ENCODE measurements around the gene ERBB4.
"Not testable (repeated sequence)": the region's sequence is repeated elsewhere in the genome, so short reads cannot be mapped to it uniquely, and the experiment has no call there.

The ERBB4 gene

GRCh38 chr2:212284166-212284565 is 254.4 kb downstream of the ERBB4 start:
- DNase-seq = no peak

DNA sequence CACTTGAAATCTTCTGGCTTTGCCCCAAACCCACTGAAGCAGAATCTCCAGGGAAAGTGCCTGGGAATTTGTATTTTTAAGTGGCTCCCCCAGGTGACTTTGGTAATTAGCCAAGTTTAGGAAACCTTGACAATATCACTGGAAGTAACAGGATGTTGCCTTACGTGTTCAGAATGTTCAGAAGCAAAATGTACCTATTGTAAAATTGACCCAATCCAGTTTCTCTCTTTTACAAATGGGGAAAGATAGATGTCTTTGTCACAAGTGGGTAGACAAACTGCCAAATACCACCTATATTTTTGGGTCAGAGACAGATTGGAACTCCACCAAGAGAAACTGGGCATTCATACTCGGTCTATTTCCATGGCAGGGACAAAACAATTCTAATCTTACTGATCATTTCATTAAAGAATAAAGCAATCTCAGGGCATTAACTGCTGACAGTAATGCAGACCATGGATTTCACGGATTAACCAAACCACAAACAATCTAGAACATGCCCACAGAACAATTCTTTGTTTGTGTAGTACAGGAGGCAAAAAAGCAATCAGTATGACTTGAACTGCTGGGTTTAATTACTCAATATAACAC is 255.8 kb downstream of the ERBB4 start:
- DNase-seq = no peak

DNA sequence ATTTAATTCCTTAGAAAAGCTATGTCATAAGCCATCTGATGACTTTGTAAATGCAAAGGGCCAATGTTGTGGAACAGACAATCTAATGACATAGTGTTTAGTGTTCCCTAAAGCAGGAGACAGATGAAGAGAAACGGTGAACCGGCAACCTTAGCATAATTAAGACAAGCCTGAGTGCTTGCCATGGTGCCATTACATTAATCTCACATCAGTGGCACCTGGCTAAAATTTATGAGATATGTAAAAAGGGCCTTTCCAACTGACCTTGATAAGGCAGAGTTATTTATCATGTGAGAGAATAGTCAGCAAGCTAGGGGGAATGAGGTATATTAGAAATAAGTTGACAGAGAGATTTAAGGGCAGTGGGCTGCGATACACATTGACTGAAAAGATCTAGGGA is 261.8 kb downstream of the ERBB4 start:
- no peak for DNase-seq

GRCh38 chr2:212274215-212274614 is 264.4 kb downstream of the ERBB4 start:
- DNase-seq = no peak

DNA sequence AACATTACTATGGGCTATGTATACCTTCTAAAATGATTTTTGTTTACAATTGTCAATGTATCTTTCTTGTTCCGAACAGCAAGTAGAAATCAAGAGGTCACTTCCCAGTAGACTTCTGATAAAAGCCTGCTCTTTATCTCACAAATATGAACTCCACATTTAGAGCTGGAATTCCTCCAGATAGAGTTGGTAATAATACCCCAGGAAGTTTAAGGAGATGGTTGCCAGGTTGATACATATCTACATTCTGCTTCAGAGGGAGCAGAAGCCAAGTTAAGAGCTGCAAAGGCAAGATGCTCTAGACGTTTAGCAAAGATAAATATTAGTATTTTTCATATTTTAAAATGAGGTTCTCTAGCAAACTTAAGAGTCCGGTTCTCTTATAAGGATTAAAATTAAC is 267.0 kb downstream of the ERBB4 start:
- DNase-seq = no peak

DNA sequence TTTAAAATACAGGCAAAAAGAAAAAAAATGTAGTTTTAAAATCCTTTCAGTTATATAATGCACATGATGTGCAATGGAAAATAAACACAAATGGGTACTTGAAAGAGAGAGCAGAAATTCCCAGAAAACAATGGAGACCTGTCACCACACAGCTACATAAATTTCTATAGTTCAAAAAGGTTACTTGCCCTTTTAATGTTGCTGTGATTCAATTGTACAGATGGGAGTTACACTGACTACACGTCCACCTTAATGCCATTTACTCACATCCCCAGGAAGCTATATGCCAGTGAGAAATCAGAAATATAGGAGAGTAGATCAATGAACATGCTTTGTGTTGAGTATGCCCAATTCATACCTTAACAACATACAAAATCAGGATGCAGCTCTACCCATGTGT is 269.6 kb downstream of the ERBB4 start:
- no peak for DNase-seq

DNA sequence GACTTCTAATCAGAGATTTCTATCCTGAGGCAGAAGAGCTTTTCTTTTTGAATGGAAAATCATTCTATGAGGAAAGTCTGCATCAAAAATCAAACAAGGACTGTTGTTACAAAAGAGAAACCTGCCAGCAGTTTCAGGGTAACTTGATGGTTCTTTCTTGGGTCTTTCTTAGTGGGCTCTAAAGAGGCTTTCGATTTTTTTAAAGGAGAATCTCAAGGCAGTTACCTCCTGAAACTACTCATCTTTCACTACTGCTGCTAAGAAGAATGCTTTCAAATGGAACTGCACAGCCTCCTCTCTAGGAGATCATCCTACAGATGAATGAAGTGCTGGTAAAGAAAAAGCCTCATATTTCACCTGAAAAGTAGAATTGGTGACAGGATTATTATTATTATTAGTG is 272.3 kb downstream of the ERBB4 start:
- no peak for DNase-seq

DNA sequence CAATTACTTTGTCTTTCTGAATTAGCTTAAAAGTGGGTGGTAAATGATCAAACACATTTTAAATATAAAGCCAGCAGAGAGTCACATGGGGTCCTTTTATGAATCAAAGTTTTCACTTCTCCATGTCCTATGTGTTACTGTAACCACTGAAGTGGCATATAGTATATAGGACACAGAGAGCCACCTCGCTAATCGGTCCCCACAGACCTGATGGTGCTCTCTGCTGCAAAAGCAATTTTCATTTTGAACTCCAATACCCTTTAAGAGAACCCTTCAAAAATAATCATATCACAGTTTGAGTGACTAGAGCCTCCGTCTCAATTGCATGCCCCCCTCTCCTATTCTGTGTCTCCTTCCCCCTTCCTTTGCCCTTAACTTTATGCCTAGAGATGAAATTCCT is 272.8 kb downstream of the ERBB4 start:
- no peak for DNase-seq

GRCh38 chr2:212264187-212264586 is 274.4 kb downstream of the ERBB4 start:
- no peak for DNase-seq

DNA sequence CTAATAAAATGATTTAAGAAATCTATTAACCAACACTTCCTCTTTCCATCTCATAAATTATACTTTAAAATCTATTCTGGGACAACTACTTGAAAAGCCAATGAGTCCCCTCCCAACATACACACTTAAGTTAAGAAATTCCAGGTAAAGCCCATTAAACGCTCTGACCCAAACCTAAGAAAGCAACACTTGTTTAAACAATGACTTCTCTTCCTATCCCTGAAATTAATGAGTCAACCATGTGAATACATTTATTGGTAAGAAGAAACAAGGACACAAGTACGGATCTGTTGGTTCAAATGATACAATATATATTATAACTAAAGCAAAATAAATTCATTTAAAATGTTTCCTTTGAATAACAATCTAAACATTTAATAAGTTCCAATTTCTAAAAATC is 279.4 kb downstream of the ERBB4 start:
- DNase-seq = no peak

DNA sequence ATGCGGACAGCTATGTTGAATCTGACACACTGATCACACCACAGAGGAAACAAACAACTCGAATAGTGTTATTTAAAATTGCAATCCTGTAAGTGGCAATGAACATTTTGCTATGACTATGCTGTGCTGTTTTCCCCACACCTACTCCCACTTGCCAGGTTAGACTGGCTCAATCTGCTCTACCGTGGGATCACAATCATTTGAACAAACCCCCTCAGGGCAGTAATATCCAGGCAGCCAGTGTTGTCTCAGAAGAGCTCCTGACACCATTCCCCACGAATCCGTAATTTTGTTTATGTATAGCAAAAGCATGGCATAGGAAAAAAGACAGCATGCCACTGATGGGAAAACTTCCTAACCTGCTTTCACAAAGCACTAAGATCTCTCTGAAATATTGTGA is 284.3 kb downstream of the ERBB4 start:
- no peak for DNase-seq

GRCh38 chr2:212249451-212249850 is 289.2 kb downstream of the ERBB4 start:
- no peak for DNase-seq

- no peak for DNase-seq
Observed at GRCh38 chr2:212245880-212246279, 292.7 kb downstream of the ERBB4 start.

DNA sequence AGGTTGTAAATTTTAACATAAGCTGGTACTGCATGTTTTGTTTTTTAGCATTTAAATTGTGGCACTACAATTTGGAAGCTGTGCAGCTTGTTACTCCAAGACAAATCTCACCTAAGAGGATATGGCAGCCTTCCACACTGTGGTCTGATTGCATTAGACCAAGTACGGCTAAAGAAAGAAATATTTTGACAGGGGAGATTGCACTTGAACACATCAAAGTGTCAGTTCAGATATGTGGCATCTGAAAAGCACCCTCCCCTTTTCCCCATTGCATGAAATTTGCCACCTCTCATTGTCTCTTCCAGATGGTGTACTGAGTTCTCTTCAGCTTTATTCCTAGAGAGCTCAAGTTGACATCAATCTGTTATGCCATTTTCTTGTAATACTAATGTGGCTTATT is 295.9 kb downstream of the ERBB4 start:
- no peak for DNase-seq

- DNase-seq = not testable (repeated sequence)
Observed at GRCh38 chr2:212238152-212238551, 300.4 kb downstream of the ERBB4 start.

DNA sequence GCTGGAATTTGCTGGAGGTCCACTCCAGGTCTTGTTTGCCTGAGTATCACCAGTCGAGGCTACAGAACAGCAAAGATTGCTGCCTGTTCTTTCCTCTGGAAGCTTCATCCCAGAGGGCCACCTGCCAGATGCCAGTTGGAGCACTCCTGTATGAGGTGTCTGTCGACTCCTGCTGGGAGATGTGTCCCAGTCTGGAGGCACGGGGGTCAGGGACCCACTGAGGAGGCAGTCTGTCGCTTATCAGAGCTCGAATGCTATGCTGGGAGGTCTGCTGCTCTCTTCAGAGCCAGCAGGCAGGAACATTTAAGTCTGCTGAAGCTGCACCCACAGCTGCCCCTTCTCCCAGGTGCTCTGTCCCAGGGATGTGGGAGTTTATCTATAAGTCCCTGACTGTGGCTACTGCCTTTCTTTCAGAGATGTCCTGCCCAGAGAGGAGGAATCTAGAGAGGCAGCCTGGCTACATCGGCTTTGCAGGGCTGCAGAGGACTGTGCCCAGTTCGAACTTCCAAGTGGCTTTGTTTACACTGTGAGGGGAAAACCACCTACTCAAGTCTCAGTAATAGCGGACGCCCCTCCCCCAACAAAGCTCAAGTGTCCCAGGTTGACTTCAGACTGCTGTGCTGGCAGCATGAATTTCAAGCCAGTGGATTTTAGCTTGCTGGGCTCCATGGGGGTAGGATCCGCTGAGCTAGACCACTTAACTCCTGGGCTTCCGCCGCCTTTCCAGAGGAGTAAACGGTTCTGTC is 301.1 kb downstream of the ERBB4 start:
- DNase-seq = no peak

- no peak for DNase-seq
Observed at GRCh38 chr2:212228743-212229171, 309.8 kb downstream of the ERBB4 start.

DNA sequence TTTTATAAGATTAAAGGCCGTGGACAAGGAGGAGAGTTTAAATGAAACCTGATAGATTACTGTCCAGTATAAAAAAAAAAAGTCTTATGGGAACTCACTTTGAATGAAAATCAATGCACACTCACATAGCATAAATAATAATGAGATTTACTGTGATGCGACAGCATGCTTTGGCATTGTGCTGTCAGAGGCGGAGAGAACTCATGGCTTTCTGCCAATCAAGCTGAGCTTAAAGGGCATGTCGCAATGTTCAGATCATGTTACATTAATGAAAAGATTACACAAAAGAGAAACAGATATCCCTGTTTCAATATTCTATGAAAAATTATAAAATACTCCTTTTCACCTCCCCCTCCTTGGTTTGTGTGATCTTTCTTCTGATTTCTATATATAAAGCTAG is 310.8 kb downstream of the ERBB4 start:
- DNase-seq = no peak

GRCh38 chr2:212226114-212226513 is 312.5 kb downstream of the ERBB4 start:
- no peak for DNase-seq

GRCh38 chr2:212223696-212224095 is 314.9 kb downstream of the ERBB4 start:
- DNase-seq = no peak

- DNase-seq = no peak
Observed at GRCh38 chr2:212213191-212213590, 325.4 kb downstream of the ERBB4 start.

GRCh38 chr2:212208467-212208866 is 330.1 kb downstream of the ERBB4 start:
- DNase-seq = no peak

DNA sequence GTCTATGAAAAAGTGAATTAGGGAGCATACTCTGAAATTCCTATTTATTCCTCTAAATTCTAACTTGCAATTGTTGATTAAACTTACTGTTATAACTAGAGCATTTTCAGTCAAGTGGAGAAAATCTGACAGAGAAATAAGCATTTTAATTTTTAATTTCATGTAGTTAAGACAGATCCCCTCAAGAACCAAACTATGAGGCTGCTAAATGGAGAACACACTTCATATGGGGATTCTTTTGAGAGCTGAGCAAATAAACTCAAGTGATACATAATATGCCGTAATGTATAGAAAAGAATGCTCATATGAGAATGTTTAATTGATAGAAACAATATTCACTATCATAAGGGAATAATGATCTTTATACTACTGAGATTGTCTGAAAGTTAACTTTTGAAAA is 340.8 kb downstream of the ERBB4 start:
- DNase-seq = no peak

DNA sequence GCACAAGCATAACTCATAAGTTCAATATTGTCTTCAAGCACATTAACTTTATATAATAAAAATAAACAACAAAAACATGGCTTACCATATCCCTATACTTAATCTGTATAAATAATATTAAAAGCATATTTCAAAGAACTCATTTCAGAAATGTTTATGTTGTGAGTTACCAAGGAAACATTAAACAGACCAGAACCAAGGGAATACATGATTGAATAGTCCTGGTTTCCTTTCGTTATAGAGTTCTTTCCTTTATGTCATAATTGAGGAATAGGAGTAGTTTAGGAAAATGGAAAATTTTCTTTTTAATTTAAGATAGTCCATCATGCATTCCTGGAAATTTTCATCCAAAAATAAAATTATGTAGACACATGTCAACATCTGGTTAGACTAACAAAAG is 343.0 kb downstream of the ERBB4 start:
- no peak for DNase-seq

DNA sequence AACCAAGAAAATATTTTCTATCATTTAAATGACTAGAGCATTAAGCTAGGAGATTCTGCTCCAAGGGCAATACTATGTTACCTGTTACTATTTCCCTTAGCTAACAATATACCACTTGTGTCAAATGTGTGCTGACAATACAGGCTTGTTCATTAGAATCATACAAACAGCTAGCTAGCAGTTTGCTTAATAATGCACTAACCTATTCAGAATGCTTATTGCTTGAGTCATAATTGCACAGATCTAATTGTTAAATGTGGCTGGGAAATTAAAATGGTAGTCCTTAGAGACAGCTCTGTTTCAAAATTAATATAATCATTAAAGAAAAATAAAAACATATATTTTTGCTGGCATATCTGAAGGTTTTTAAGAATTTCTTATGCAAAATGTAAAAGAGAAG is 344.2 kb downstream of the ERBB4 start:
- DNase-seq = no peak
